ENCODE data around the gene ARHGAP26.

ARHGAP26 gene

GRCh38 chr5:143053780-143054179 is 283.6 kb downstream of the ARHGAP26 start:
- no peaks in the 10 kb centered on the region for H3F3A ChIP-seq (ENCODE audit: control insufficient read depth, insufficient read depth)
- TF ChIP-seq EZH2phosphoT487 (IDR thresholded peaks at IDR 0.05; ENCODE audit: borderline replicate concordance, low read length) (no peak), CTCF (IDR thresholded peaks at IDR 0.05; ENCODE audit: low read depth, low read length, poor library complexity, severe bottlenecking) (no peak)
- no peaks in the 10 kb centered on the region for H3K4me1 ChIP-seq (ENCODE audit: control insufficient read depth, low read length)
- H3K27me3 ChIP-seq (ENCODE audit: control insufficient read depth, low read length), result no peaks in the 10 kb centered on the region
- H3K36me3 ChIP-seq (ENCODE audit: control insufficient read depth, low read length), result no peaks in the 10 kb centered on the region
- H3K9me2 ChIP-seq (replicated peaks; ENCODE audit: control insufficient read depth, low read length), result no peaks in the 10 kb centered on the region
- H4K20me1 ChIP-seq (ENCODE audit: control insufficient read depth, insufficient read depth, low read depth, low read length), result no peaks in the 10 kb centered on the region
- H3K4me2 ChIP-seq (ENCODE audit: low read length), result no peak overlapping the region
- no peaks in the 10 kb centered on the region for H3K9me3 ChIP-seq (ENCODE audit: control insufficient read depth, insufficient read depth, low read length)
- no peak overlapping the region for H3K27ac ChIP-seq (ENCODE audit: low read depth, low read length)
- no peaks in the 10 kb centered on the region for H3K79me2 ChIP-seq (ENCODE audit: control insufficient read depth, low read length)
- no peak overlapping the region for H3K4me3 ChIP-seq (ENCODE audit: low read length)

- no peak overlapping the region for H3K4me3 ChIP-seq (ENCODE audit: low read length)
- no peak overlapping the region for H3K4me2 ChIP-seq (ENCODE audit: low read length)
- H3K27me3 ChIP-seq (ENCODE audit: control insufficient read depth, low read length), result no peaks in the 10 kb centered on the region
- H3K9me2 ChIP-seq (replicated peaks; ENCODE audit: control insufficient read depth, low read length), result no peaks in the 10 kb centered on the region
- no peaks in the 10 kb centered on the region for H3K9me3 ChIP-seq (ENCODE audit: control insufficient read depth, insufficient read depth, low read length)
- H3K36me3 ChIP-seq (ENCODE audit: control insufficient read depth, low read length), result no peaks in the 10 kb centered on the region
- no peak overlapping the region for H3K27ac ChIP-seq (ENCODE audit: low read depth, low read length)
- H4K20me1 ChIP-seq (ENCODE audit: control insufficient read depth, insufficient read depth, low read depth, low read length), result no peaks in the 10 kb centered on the region
- no peaks in the 10 kb centered on the region for H3K4me1 ChIP-seq (ENCODE audit: control insufficient read depth, low read length)
- H3F3A ChIP-seq (ENCODE audit: control insufficient read depth, insufficient read depth), result no peaks in the 10 kb centered on the region
- no peaks in the 10 kb centered on the region for H3K79me2 ChIP-seq (ENCODE audit: control insufficient read depth, low read length)
- no peak for TF ChIP-seq EZH2phosphoT487 (IDR thresholded peaks at IDR 0.05; ENCODE audit: borderline replicate concordance, low read length)
- TF ChIP-seq CTCF (IDR thresholded peaks at IDR 0.05; ENCODE audit: low read depth, low read length, poor library complexity, severe bottlenecking), result no peak
Observed at GRCh38 chr5:143054480-143054941, 284.3 kb downstream of the ARHGAP26 start.

- TF ChIP-seq CTCF (IDR thresholded peaks at IDR 0.05; ENCODE audit: low read depth, low read length, poor library complexity, severe bottlenecking) (no peak), EZH2phosphoT487 (IDR thresholded peaks at IDR 0.05; ENCODE audit: borderline replicate concordance, low read length) (no peak)
- no peaks in the 10 kb centered on the region for H3K9me2 ChIP-seq (replicated peaks; ENCODE audit: control insufficient read depth, low read length)
- no peaks in the 10 kb centered on the region for H3K9me3 ChIP-seq (ENCODE audit: control insufficient read depth, insufficient read depth, low read length)
- no peaks in the 10 kb centered on the region for H3K27me3 ChIP-seq (ENCODE audit: control insufficient read depth, low read length)
- no peaks in the 10 kb centered on the region for H3K36me3 ChIP-seq (ENCODE audit: control insufficient read depth, low read length)
- H3K27ac ChIP-seq (ENCODE audit: low read depth, low read length), result no peak overlapping the region
- no peaks in the 10 kb centered on the region for H3K79me2 ChIP-seq (ENCODE audit: control insufficient read depth, low read length)
- H4K20me1 ChIP-seq (ENCODE audit: control insufficient read depth, insufficient read depth, low read depth, low read length), result no peaks in the 10 kb centered on the region
- H3K4me1 ChIP-seq (ENCODE audit: control insufficient read depth, low read length), result no peaks in the 10 kb centered on the region
- no peak overlapping the region for H3K4me3 ChIP-seq (ENCODE audit: low read length)
- no peaks in the 10 kb centered on the region for H3F3A ChIP-seq (ENCODE audit: control insufficient read depth, insufficient read depth)
- no peak overlapping the region for H3K4me2 ChIP-seq (ENCODE audit: low read length)
Observed at GRCh38 chr5:143055596-143056338, 285.6 kb downstream of the ARHGAP26 start.

Data from DOHH2 (cell line).